Forelimb muscle (tissue), 1 donor: ENCODE results near the gene SPINK8. TPM values are rescaled to one million over a fixed set of nuclear protein-coding genes. Genes with fewer than 3 reads are reported as not detected.
"Not testable (repeated sequence)": the region's sequence is repeated elsewhere in the genome, so short reads cannot be mapped to it uniquely, and the experiment has no call there.

ENCODE experiments used
- DNase-seq: peaks from one replicate; pipeline ENCODE4 v3.0.0-alpha.2; 2013; ENCODE audit warnings: low read depth
- polyA plus RNA-seq: library from polyadenylated mRNA; unstranded; fragments of 120-200 nt; gene quantifications from one replicate; pipeline ENCODE4 v1.2.1, GENCODE V29; 2013; ENCODE audit not compliant: insufficient read length

Gene SPINK8
- polyA plus RNA-seq, 1 donor: not detected

DNA sequence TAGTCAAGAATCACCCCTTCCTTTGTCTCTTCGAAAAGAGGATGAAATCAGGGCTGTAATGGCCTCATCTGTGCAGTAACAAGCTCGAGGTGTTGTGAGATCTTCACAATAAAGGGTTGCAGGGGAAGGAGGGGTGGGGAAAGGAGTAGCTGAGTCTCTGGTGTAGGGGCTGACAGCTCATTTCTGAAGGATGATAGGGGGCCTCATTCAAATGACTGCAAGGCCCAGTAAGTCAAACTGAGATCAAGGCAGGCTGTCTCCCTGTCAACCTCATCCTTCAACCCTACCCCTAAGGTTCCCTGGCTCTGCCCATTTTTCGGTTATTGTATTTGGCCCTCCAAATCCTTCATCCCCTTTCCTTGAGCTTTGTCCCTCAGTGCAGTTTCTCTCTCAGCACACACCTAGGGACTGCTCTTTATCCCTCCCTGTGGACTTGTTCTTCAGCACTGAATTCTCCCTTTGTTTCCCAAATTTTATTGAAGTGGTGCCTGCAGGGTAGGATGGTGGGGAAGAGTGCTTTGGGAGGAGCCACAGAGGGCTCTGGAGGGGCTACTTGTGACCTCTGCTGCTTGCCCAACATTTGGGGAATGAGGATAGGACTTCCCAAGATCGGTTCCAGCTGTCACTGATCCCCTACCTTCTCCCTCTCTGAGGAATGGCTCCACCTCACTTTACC is 54.4 kb downstream of the SPINK8 start:
- no peak for DNase-seq

GRCh38 chr3:48276911-48277641 is 56.4 kb downstream of the SPINK8 start:
- no peak for DNase-seq

GRCh38 chr3:48275287-48276027 is 58.0 kb downstream of the SPINK8 start:
- no peak for DNase-seq

GRCh38 chr3:48274452-48274851 is 59.0 kb downstream of the SPINK8 start:
- no peak for DNase-seq

DNA sequence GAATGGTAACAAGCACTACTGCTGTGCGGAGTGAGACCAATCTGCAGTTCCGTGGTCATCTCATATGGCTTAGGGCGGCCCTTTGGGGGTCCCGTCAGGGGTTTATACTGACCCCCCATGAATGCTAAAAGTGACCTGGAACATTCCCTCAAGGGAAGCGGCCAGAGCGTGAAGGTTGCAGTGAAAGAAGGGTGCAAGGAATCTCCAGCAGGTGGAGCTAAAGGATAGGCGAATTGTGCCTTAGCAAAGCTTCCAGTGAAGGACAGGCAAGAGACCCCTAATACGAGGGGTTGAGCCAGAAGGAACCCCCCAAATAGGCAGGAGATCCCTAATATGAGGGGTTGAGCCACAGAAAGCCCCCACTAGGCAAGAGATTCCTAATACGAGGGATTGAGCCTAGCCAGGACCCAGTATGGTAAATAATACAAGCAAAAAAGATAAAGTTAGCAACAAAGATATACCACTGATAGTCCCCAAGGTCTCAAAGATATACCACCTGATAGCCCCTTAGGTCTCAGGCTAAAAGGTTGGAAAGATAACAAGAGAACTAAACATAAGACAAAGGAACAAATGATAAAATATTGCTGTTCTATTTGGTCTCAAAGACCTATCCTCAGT is 59.8 kb downstream of the SPINK8 start:
- peak; percentile 31 for DNase-seq

DNA sequence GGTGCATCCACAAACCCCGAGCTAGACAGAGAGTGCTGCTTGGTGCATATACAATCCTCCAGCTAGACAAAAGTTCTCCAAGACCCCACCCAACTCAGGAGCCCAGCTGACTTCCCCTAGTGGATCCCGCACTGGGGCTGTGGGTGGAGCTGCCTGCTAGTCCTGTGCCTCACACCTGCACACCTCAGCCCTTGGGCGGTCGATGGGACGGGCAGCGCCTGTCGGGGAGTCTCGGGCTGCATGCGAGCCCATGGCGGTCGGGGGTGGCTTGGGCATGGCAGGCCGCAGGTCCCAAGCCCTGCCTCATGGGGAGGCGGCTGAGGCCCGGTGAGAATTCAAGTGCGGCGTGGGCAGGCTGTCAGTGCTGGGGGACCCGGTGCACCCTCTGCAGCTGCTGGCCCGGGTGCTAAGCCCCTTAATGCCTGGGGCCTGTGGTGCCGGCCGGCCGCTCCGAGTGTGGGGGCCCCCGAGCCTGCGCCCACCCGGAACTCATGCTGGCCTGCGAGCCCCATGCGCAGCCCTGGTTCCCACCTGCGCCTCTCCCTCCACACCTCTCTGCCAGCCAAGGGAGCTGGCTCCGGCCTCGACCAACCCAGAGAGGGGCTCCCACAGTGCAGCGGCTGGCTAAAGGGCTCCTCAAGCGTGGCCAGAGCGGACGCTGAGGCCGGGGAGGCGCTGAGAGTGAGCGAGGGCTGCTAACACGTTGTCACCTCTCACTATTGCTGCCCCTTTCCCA is 61.5 kb downstream of the SPINK8 start:
- DNase-seq: no peak

- not testable (repeated sequence) for DNase-seq
Observed at GRCh38 chr3:48271223-48271622, 62.2 kb downstream of the SPINK8 start.

GRCh38 chr3:48270306-48270705 is 63.2 kb downstream of the SPINK8 start:
- no peak for DNase-seq

DNA sequence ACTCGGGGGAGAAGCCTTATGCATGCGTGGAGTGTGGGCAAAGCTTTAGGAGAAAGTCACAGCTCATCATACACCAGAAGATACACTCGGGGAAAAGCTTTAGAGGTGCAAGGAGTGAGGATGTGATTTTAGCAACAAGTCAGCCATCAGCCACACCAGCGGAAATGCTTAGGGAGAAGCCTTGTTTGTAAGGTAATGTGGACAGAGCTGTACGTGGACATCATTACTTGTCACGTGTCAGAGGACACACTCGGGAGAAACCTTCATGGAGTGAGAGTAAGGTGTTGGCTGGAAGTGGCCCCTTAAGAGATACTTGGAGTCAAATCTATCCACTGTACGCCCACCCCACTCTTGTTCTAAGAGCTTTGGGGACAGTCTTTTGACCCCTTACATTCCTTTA is 63.9 kb downstream of the SPINK8 start:
- no peak for DNase-seq

DNA sequence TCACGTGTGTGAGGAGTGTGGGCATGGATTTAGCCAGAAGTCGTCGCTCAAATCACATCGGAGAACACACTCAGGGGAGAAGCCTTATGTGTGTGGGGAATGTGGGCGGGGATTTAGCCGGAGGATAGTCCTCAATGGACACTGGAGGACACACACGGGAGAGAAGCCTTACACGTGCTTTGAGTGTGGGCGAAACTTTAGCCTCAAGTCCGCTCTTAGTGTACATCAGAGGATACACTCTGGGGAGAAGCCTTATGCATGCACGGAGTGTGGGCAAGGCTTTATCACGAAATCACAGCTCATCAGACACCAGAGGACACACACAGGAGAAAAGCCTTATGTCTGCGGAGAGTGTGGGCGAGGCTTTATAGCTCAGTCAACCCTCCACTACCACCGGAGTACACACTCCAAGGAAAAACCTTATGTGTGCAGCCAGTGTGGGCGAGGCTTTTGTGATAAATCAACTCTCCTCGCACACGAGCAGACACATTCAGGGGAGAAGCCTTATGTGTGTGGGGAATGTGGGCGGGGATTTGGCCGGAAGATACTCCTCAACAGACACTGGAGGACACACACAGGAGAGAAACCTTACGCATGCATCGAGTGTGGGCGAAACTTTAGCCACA is 64.4 kb downstream of the SPINK8 start:
- DNase-seq: no peak

GRCh38 chr3:48268381-48268935 is 65.0 kb downstream of the SPINK8 start:
- no peak for DNase-seq

DNA sequence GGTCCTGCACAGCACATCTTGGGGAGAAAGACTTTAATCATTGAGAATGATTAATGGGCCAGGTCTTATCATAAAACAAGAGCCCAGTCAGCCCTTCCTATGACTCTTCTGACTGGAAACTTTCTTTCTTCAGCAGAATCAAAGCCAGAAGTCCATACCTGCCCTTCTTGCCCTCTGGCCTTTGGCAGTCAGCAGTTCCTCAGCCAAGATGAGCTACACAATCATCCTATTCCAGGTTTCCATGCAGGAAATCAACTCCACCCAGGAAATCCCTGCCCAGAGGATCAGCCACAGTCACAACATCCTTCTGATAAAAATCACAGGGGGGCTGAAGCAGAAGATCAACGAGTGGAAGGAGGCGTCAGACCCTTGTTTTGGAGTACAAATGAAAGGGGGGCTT is 65.7 kb downstream of the SPINK8 start:
- DNase-seq: no peak

DNA sequence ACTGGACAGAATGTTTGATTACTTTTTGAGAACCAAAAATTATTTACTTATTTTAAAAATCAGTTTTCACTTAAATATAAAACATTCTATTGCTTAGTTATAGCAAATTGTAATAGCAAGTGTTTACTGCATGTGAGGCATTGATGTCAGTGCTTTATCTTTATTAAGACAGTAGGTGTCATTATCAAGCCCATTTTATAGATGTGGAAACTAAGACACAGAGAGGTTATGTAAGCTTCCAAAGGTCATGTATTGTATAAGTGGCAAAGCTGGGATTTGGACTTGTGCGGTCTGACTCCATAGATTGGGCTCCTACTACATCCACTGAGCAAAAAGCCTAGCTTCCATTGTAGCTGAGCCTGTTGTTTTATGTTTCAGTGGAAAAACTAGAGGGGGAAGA is 74.9 kb downstream of the SPINK8 start:
- no peak for DNase-seq

Other genes with a start within 250 kb of the SPINK8 start
- gene CDC25A, start 145.2 kb downstream of the SPINK8 start, polyA plus RNA-seq: 3.1 TPM
- gene CAMP, start 110.2 kb downstream of the SPINK8 start, polyA plus RNA-seq: 1.5 TPM
- 8.4 TPM for gene ZNF589, start 92.6 kb downstream of the SPINK8 start, polyA plus RNA-seq
- 23.0 TPM for gene NME6, start 32.3 kb downstream of the SPINK8 start, polyA plus RNA-seq
- 0.15 TPM for gene FBXW12, start 38.6 kb upstream of the SPINK8 start, polyA plus RNA-seq
- gene PLXNB1, start 96.4 kb upstream of the SPINK8 start, polyA plus RNA-seq: 17.3 TPM
- 11.0 TPM for gene CCDC51, start 106.5 kb upstream of the SPINK8 start, polyA plus RNA-seq
- 160 TPM for gene TMA7, start 106.6 kb upstream of the SPINK8 start, polyA plus RNA-seq
- gene ATRIP, start 113.1 kb upstream of the SPINK8 start, polyA plus RNA-seq: 7.3 TPM
- gene SHISA5, start 170.5 kb upstream of the SPINK8 start, polyA plus RNA-seq: 58.4 TPM
- 5.1 TPM for gene PFKFB4, start 223.1 kb upstream of the SPINK8 start, polyA plus RNA-seq
- gene UCN2, start 230.1 kb upstream of the SPINK8 start, polyA plus RNA-seq: 0.19 TPM